ENCODE measurements around the gene CENPK. TPM values are rescaled to one million over a fixed set of nuclear protein-coding genes. Genes with fewer than 3 reads are reported as not detected.

The CENPK gene
- total RNA-seq, 1 donor from 2014 or later = 55.2 TPM

GRCh38 chr5:65483546-65484346, 79.2 kb downstream of the CENPK start:
- H3K4me1 Mint-ChIP-seq = peaks cover 21% of the 10 kb centered on the region
- H3K36me3 Mint-ChIP-seq (ENCODE audit: low read depth) = peaks cover 2% of the 10 kb centered on the region
- H3K4me3 Mint-ChIP-seq = no peak overlapping the region
- peaks cover 3% of the 10 kb centered on the region for H3K9me3 Mint-ChIP-seq
- TF ChIP-seq CTCF (conservative IDR thresholded peaks at IDR 0.05) = peak; percentile 69
- H3K27ac Mint-ChIP-seq (ENCODE audit: unreplicated experiment) = peak overlapping the region; percentile 63
- no peaks in the 10 kb centered on the region for H3K27me3 Mint-ChIP-seq (ENCODE audit: low read depth)
- DNase-seq (ENCODE audit: low read depth, low spot score) = no peak

GRCh38 chr5:65482736-65483545, 80.0 kb downstream of the CENPK start:
- DNase-seq (ENCODE audit: low read depth, low spot score) = no peak

GRCh38 chr5:65482296-65482735, 80.7 kb downstream of the CENPK start:
- TF ChIP-seq CTCF (conservative IDR thresholded peaks at IDR 0.05) = no peak
- DNase-seq (ENCODE audit: low read depth, low spot score) = no peak
- peaks cover 21% of the 10 kb centered on the region for H3K4me1 Mint-ChIP-seq
- peaks cover 3% of the 10 kb centered on the region for H3K9me3 Mint-ChIP-seq
- no peak overlapping the region for H3K4me3 Mint-ChIP-seq
- H3K27me3 Mint-ChIP-seq (ENCODE audit: low read depth) = no peaks in the 10 kb centered on the region
- peak overlapping the region; percentile 96 for H3K27ac Mint-ChIP-seq (ENCODE audit: unreplicated experiment)
- peaks cover 2% of the 10 kb centered on the region for H3K36me3 Mint-ChIP-seq (ENCODE audit: low read depth)

More at GRCh38 chr5:65482736-65483545, 80.0 kb downstream of the CENPK start:
- H3K4me1 Mint-ChIP-seq = peaks cover 21% of the 10 kb centered on the region
- H3K36me3 Mint-ChIP-seq (ENCODE audit: low read depth) = peaks cover 2% of the 10 kb centered on the region
- TF ChIP-seq CTCF (conservative IDR thresholded peaks at IDR 0.05) = no peak
- H3K9me3 Mint-ChIP-seq = peaks cover 3% of the 10 kb centered on the region
- no peaks in the 10 kb centered on the region for H3K27me3 Mint-ChIP-seq (ENCODE audit: low read depth)
- H3K4me3 Mint-ChIP-seq = no peak overlapping the region
- H3K27ac Mint-ChIP-seq (ENCODE audit: unreplicated experiment) = peak overlapping the region; percentile 63

GRCh38 chr5:65481635-65482295, 81.2 kb downstream of the CENPK start, which contains the start of gene ADAMTS6:
Gene ADAMTS6 (minus strand): TSS chr5:65481920. CDS start chr5:65473673, 8,247 bp downstream.
- Mint-ChIP-seq H3K9me3 (no peaks in the 10 kb centered on the region), H3K27me3 (ENCODE audit: low read depth) (no peaks in the 10 kb centered on the region), H3K4me3 (no peak within 1 kb of the TSS), H3K36me3 (ENCODE audit: low read depth) (peaks cover under 1% of the 10 kb centered on the region), H3K27ac (ENCODE audit: unreplicated experiment) (peak within 1 kb of the TSS; percentile 96), H3K4me1 (peaks cover 21% of the 10 kb centered on the region)
- DNase-seq (ENCODE audit: low read depth, low spot score) = peak; percentile 67
- TF ChIP-seq CTCF (conservative IDR thresholded peaks at IDR 0.05) = no peak

GRCh38 chr5:65481171-65481581, 81.8 kb downstream of the CENPK start:
- no peaks in the 10 kb centered on the region for H3K9me3 Mint-ChIP-seq
- no peak overlapping the region for H3K4me3 Mint-ChIP-seq
- no peak for TF ChIP-seq CTCF (conservative IDR thresholded peaks at IDR 0.05)
- H3K27ac Mint-ChIP-seq (ENCODE audit: unreplicated experiment) = peak overlapping the region; percentile 96
- H3K4me1 Mint-ChIP-seq = peaks cover 21% of the 10 kb centered on the region
- no peaks in the 10 kb centered on the region for H3K36me3 Mint-ChIP-seq (ENCODE audit: low read depth)
- H3K27me3 Mint-ChIP-seq (ENCODE audit: low read depth) = no peaks in the 10 kb centered on the region
- no peak for DNase-seq (ENCODE audit: low read depth, low spot score)

Data from neural crest cell (in vitro differentiated cells).